ENCODE measurements around the gene TTBK1. TPM values are rescaled to one million over a fixed set of nuclear protein-coding genes. Genes with fewer than 3 reads are reported as not detected.

Gene TTBK1
- total RNA-seq, 2 donors from 2014 or later = 0.05 to 0.16 TPM

DNA sequence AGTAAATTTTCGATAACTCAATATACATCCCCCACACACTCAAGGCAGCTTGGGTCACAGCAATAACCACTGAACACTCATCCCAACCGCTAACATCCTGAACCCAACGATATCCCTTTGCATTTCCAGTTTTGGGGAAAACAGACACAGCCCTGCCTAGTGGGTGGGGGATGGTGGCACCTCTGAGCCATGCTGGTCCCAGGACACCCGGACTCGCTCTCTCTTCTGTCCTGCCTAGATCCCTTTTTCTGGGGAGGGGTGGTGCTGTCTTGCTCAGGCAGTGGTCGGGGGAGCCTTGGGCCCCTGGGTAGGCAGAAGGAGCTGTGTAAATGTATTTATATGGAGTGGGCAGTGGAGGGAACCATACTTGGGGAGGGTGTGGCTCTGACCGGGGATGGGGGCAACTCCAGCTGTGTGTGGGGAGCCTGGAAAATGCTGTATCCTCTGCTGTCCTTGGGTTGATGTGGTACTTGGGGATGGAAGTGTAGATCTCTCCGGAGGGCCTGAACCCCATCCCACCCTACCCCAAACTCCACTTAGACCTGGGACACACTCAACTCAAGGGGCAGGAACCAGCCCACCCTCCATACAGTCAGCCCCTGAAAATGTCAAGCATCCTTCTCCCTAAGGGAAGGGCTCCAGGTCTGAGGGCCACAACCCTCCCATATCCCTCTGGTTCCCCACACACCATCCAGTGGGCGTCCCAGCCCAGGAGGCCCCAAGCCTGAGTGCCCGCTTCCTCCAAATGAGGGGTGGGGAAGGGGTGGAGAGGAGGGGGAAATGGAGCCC lies 31.0 kb downstream of the TTBK1 start:
- peaks cover 6% of the 10 kb centered on the region for H3K36me3 Mint-ChIP-seq (ENCODE audit: low read depth)
- H3K27me3 Mint-ChIP-seq = peaks cover 28% of the 10 kb centered on the region
- H3K4me1 Mint-ChIP-seq = peaks cover 18% of the 10 kb centered on the region
- DNase-seq = no peak
- peak overlapping the region; percentile 75 for H3K4me3 Mint-ChIP-seq
- ATAC-seq = no peak
- no peak overlapping the region for H3K27ac Mint-ChIP-seq
- no peaks in the 10 kb centered on the region for H3K9me3 ChIP-seq (ENCODE audit: control insufficient read depth, low read length, poor library complexity, severe bottlenecking)

DNA sequence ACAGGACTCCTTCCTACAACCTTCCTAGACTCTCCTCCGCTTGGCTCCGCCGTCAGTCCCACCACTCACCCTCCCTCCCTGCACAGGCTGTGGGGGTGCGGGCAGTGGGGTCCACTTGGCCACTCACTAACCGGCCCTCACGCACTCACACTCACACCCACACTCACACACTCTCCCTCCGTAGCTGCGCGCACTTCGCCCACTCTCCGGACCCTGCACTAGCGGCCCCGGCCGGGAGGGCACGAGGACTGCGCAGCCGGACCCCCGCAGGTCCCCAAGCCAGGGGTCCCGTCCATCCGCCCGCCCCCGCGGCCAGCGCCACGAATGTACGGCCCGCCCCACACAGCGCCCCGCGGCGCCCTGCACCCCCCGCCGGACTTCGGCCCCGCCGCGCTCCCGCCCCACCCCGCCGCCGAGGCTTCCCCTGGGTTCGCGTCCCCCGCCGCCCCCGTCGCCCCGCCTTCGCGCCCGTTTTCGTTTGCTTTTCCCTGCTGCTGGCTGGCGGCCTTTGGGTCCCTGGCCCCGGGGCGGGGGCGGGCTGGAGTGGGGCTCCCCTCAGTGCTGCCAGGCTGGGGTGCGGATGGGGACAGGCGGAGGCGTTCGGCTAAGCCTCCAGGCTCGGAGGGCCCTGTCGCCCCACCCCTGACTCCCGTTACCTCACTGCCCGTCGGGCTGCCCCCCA lies 31.8 kb downstream of the TTBK1 start:
- H3K4me3 Mint-ChIP-seq = peak overlapping the region; percentile 95
- peaks cover 14% of the 10 kb centered on the region for H3K4me1 Mint-ChIP-seq
- peaks cover 28% of the 10 kb centered on the region for H3K27me3 Mint-ChIP-seq
- no peak overlapping the region for H3K27ac Mint-ChIP-seq
- peak in 1 of 3 donors; percentile 32 for DNase-seq
- peak; percentile 32 for ATAC-seq
- H3K9me3 ChIP-seq (ENCODE audit: control insufficient read depth, low read length, poor library complexity, severe bottlenecking) = no peaks in the 10 kb centered on the region
- peaks cover 6% of the 10 kb centered on the region for H3K36me3 Mint-ChIP-seq (ENCODE audit: low read depth)

DNA sequence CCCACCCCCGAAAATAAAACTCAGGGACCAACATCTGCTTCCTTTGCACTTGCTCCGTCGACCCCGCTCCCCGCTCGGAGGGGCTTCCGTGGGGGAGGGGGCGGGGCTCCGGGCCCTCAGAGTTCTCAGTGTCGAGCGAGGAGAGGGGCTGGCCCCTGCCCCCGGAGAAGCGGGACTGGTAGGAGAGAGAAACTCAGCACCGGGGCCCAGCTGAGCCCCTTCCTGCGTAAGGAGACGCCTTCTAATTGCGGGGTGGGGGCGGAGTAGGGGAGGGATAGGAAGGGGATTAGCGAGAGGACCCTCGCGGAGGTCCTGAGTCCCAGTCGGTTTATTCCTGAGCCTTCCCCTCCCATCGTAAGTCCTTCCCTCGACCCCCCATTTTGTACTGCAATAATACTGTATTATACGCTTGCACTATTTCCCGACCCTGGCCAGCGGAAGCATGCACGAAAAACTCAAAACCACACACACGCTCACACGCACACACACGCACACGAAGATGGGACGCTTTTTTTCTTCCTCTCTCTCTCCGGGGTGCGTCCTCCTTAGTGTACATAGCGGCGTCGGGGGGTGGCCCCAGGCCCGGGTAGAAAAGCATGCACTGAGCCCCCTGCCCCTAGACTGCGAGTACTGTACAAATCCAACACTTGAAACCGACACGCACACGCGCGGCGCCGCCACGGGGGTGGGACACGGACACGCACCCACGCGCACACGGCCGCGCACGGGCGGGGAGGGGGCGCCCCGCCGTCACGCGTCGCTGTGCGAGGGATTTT lies 32.7 kb downstream of the TTBK1 start:
- DNase-seq (no peak), ATAC-seq (peak; percentile 75)
- H3K36me3 Mint-ChIP-seq (ENCODE audit: low read depth) = peaks cover 10% of the 10 kb centered on the region
- H3K27me3 Mint-ChIP-seq = peaks cover 36% of the 10 kb centered on the region
- H3K4me1 Mint-ChIP-seq = peaks cover 16% of the 10 kb centered on the region
- H3K27ac Mint-ChIP-seq = peak overlapping the region; percentile 79
- H3K4me3 Mint-ChIP-seq = peak overlapping the region; percentile 95
- no peaks in the 10 kb centered on the region for H3K9me3 ChIP-seq (ENCODE audit: control insufficient read depth, low read length, poor library complexity, severe bottlenecking)

DNA sequence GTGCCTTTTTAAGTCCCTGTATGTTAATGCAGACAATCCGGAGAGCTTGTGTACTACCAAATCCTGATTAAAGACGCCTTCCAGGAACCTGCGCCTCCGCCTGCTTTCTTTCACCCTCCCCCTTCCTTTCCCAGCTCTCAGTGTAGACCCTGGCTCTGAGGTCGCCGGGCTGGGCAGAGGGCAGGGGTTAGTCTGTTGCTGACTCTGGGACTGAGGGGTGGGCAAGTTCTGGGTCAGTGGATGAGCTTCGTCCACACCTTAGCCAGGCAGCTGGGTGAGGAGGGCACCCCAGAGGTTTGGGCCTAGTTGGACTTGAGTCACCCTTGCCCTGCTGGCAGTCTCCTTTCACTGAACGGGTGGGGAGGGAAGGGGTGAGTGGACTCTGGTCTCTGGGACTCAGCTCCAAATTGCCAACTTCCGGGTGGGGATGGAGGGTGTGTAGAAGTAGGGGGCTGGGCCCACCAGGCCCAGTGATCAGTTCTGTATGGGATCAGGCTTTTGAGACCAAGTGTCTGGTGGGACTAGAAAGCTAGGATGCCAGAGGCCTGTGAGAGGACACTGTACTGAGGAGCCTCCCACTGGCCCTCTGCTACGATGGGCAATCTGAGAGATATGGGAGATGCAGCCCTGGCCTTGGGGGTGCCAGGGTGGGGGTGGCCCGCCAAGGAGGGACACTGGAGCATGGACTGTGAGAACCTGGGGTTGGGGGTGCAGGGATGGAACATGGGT lies 33.5 kb downstream of the TTBK1 start:
- H3K4me3 Mint-ChIP-seq = peak overlapping the region; percentile 95
- peaks cover 10% of the 10 kb centered on the region for H3K36me3 Mint-ChIP-seq (ENCODE audit: low read depth)
- no peak for DNase-seq
- ATAC-seq = no peak
- H3K4me1 Mint-ChIP-seq = peaks cover 16% of the 10 kb centered on the region
- H3K27me3 Mint-ChIP-seq = peaks cover 44% of the 10 kb centered on the region
- peak overlapping the region; percentile 79 for H3K27ac Mint-ChIP-seq
- H3K9me3 ChIP-seq (ENCODE audit: control insufficient read depth, low read length, poor library complexity, severe bottlenecking) = no peaks in the 10 kb centered on the region

DNA sequence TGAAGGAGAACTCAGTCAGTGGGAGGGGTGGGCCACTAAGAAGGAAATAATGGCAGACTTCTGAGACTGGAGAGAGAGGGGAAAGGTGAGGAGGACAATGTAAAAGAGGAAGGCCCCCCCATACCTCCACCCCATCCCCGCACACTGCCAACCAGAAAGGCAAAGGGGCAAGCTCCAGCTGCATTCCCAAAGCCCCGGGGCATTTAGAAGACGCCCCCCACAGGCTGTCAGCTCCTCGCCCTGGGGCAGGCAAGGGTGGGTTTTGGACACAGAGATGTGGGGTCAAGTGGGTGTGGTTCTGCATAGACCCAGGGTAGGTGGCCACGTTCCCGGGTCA lies 34.0 kb downstream of the TTBK1 start:
- no peak for DNase-seq
- peaks cover 47% of the 10 kb centered on the region for H3K27me3 Mint-ChIP-seq

DNA sequence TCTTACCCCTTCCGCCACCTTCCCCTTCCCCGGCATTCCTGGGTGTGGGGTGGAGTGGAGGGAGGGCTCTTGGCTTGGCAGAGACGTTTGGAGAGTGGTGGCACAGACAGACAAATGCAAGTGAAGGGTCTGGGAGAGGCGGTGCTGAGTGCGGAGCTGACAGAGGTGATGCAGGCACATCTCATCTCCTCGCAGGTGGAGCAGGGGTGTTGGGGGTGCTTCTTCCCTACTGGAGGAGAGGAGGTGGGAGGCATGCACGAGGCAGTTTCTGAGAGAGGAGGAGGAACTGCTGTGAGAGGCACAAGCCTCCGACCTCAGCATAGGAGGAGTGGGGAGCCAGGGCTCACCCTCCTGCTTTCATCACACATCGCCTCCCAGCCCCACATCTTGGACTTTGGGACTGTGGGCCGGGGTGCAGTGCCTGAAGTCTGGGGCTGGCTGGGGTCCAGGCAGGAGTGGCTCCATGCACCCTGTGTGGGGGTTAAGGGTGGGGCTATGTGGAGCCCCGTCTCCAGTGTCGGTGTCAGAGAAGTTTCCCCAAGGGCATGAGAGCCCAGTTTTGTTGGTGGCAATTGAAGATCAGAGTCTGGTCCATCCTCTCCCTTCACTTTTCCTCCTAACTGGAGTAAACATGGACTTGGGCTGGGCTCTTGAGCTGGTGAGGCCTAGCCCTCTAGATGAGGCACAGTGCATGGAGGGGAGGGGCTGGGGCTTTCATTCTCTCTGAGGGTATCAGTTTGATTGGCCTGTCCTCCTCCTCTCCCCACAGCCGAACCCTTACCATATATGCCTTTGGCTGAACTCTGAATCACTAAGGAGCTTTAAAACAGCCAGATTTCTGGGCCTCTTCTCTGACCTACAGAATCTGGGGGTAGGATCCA lies 34.6 kb downstream of the TTBK1 start:
- H3K4me1 Mint-ChIP-seq = peaks cover 13% of the 10 kb centered on the region
- H3K4me3 Mint-ChIP-seq = no peak overlapping the region
- peaks cover 51% of the 10 kb centered on the region for H3K27me3 Mint-ChIP-seq
- DNase-seq = no peak
- ATAC-seq = no peak
- no peaks in the 10 kb centered on the region for H3K9me3 ChIP-seq (ENCODE audit: control insufficient read depth, low read length, poor library complexity, severe bottlenecking)
- peaks cover 10% of the 10 kb centered on the region for H3K36me3 Mint-ChIP-seq (ENCODE audit: low read depth)
- H3K27ac Mint-ChIP-seq = no peak overlapping the region

More for the DNA sequence above, 34.0 kb downstream of the TTBK1 start:
- ATAC-seq = no peak
- peaks cover 10% of the 10 kb centered on the region for H3K36me3 Mint-ChIP-seq (ENCODE audit: low read depth)
- H3K4me3 Mint-ChIP-seq = no peak overlapping the region
- peaks cover 13% of the 10 kb centered on the region for H3K4me1 Mint-ChIP-seq
- H3K27ac Mint-ChIP-seq = no peak overlapping the region
- no peaks in the 10 kb centered on the region for H3K9me3 ChIP-seq (ENCODE audit: control insufficient read depth, low read length, poor library complexity, severe bottlenecking)

DNA sequence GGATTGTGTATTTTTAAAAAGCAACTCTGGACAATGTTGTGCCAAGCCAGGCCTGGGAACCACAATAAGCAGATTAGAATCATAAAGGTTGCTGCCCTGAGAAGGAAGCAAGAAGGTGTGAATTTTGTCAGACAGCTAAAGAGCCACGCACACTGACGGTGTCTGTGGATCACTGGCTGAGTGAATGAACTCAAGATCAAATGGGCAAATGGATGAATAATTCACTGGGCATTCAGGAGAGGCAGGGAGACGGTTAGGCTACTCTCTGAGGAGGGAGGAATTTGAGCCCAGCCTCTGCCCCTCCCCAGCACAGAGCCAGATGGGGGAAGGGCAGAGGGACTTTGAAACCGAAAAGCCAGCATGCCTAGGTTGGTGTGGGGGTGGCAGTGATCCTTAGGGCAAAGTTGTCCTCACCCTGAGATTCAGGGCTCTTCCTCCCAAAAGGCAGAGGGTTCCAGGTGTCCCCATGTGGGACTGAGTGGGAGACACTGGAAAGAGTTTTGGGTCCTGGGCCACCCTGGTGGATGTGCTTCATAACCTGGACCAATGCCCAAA lies 35.3 kb downstream of the TTBK1 start:
- no peak for DNase-seq
- no peak for ATAC-seq
- peaks cover 13% of the 10 kb centered on the region for H3K4me1 Mint-ChIP-seq
- H3K4me3 Mint-ChIP-seq = no peak overlapping the region
- peaks cover 10% of the 10 kb centered on the region for H3K36me3 Mint-ChIP-seq (ENCODE audit: low read depth)
- H3K9me3 ChIP-seq (ENCODE audit: control insufficient read depth, low read length, poor library complexity, severe bottlenecking) = no peaks in the 10 kb centered on the region
- peaks cover 51% of the 10 kb centered on the region for H3K27me3 Mint-ChIP-seq
- H3K27ac Mint-ChIP-seq = no peak overlapping the region

DNA sequence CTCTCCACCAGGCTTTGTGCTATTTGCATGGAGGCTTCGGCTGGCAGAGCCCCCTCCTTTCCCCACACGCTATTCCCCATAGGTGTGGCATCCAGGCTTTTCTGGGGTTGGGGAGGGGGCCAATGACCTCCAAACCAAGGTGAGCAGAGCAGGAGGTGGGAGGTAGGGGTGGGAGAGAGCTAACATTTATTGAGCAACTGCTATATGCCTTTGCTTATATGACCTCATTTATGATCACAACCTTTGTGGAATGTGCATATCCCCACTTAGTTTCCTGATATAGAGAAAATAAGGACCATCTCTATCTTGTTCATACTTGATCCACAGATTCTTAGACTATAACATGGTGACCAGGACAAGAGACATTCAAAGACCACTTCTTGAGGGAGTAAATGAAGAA lies 37.0 kb downstream of the TTBK1 start:
- Mint-ChIP-seq H3K4me1 (peaks cover 9% of the 10 kb centered on the region), H3K27ac (no peak overlapping the region), H3K36me3 (ENCODE audit: low read depth) (peaks cover 10% of the 10 kb centered on the region), H3K27me3 (peaks cover 51% of the 10 kb centered on the region), H3K4me3 (no peak overlapping the region)
- DNase-seq = no peak
- H3K9me3 ChIP-seq (ENCODE audit: control insufficient read depth, low read length, poor library complexity, severe bottlenecking) = no peaks in the 10 kb centered on the region
- ATAC-seq = no peak

DNA sequence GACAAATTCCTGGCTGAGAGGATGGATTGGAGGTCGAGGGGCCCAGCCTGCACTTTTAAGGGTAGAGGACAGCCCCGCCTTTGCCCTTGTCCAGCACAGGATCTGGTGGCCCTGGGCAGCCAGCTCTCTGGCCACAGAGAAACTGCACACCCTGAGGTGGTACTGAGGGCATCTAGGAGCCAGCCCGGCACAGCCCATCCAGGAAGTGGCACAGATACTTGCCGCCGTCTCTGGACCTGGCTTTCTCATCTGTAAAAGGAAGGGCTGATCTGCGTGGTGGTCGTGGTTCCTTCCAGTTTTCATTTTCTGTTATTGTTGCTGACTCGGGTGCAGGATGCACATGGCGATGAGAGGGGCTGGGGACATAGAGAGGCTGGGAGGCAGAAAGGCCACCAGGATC lies 38.8 kb downstream of the TTBK1 start:
- H3K4me1 Mint-ChIP-seq = peaks cover 4% of the 10 kb centered on the region
- no peak for ATAC-seq

DNA sequence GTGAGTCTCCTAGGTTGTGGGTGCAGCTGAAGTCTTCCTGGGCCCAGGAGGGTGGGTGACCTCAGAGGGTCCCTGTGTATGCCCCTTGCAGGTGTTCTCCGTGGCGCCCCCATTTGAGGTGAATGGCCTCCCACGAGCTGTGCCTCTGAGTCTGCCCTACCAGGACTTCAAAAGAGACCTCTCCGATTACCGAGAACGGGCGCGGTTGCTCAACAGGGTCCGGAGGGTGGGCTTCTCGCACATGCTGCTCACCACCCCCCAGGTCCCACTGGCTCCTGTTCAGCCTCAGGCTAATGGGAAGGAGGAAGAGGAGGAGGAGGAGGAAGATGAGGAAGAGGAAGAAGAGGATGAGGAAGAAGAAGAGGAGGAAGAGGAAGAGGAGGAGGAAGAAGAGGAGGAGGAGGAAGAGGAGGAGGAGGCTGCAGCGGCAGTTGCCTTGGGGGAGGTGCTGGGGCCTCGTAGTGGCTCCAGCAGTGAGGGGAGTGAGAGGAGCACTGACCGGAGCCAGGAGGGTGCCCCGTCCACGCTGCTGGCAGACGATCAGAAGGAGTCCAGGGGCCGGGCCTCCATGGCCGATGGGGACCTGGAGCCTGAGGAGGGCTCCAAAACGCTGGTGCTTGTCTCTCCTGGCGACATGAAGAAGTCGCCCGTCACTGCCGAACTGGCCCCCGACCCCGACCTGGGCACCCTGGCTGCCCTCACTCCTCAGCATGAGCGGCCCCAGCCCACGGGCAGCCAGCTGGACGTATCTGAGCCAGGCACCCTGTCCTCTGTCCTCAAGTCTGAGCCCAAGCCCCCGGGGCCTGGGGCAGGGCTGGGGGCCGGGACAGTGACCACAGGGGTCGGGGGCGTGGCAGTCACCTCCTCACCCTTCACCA lies 39.6 kb downstream of the TTBK1 start:
- H3K36me3 Mint-ChIP-seq (ENCODE audit: low read depth) = peaks cover 4% of the 10 kb centered on the region
- H3K27me3 Mint-ChIP-seq = peaks cover 52% of the 10 kb centered on the region
- H3K4me3 Mint-ChIP-seq = no peak overlapping the region
- no peak overlapping the region for H3K27ac Mint-ChIP-seq
- H3K4me1 Mint-ChIP-seq = peaks cover 4% of the 10 kb centered on the region
- DNase-seq (no peak), ATAC-seq (no peak)
- H3K9me3 ChIP-seq (ENCODE audit: control insufficient read depth, low read length, poor library complexity, severe bottlenecking) = no peaks in the 10 kb centered on the region

More for the DNA sequence above, 38.8 kb downstream of the TTBK1 start:
- Mint-ChIP-seq H3K36me3 (ENCODE audit: low read depth) (peaks cover 5% of the 10 kb centered on the region), H3K27me3 (peaks cover 52% of the 10 kb centered on the region), H3K4me3 (no peak overlapping the region), H3K27ac (no peak overlapping the region)
- DNase-seq = no peak
- no peaks in the 10 kb centered on the region for H3K9me3 ChIP-seq (ENCODE audit: control insufficient read depth, low read length, poor library complexity, severe bottlenecking)

DNA sequence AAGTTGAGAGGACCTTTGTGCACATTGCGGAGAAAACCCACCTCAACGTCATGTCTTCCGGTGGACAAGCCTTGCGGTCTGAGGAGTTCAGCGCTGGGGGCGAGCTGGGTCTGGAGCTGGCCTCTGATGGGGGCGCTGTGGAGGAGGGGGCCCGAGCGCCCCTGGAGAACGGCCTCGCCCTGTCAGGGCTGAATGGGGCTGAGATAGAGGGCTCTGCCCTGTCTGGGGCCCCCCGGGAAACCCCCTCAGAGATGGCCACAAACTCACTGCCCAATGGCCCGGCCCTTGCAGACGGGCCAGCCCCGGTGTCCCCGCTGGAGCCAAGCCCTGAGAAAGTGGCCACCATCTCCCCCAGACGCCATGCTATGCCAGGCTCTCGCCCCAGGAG lies 40.2 kb downstream of the TTBK1 start:
- Mint-ChIP-seq H3K27me3 (peaks cover 47% of the 10 kb centered on the region), H3K4me3 (no peak overlapping the region), H3K27ac (no peak overlapping the region), H3K36me3 (ENCODE audit: low read depth) (peaks cover 4% of the 10 kb centered on the region), H3K4me1 (peaks cover 4% of the 10 kb centered on the region)
- H3K9me3 ChIP-seq (ENCODE audit: control insufficient read depth, low read length, poor library complexity, severe bottlenecking) = no peaks in the 10 kb centered on the region
- ATAC-seq (no peak), DNase-seq (no peak)

Data from T-helper 17 cell (primary cell).